SU-DHL-6 (cell line): ENCODE results near the gene PIGN.

Source experiments
- EZH2phosphoT487 ChIP-seq: fragments of 200-600 bp; sonication (generic), shearing (Covaris generic); conservative IDR thresholded peaks from 2 replicates; pipeline ENCODE4 v1.6.1; 2018; ENCODE audit warnings: mild to moderate bottlenecking, antibody characterized with exemption, low read length, moderate library complexity, mixed read lengths
- TF ChIP-seq, protein P1 (sequence below): fragments of 200-600 bp; sonication (generic); IDR thresholded peaks from one replicate; pipeline ENCODE4 v1.5.1; 2017; ENCODE audit warnings: antibody characterized with exemption, mild to moderate bottlenecking, low read length, moderate library complexity; ENCODE audit not compliant: insufficient read depth, poor library complexity, severe bottlenecking

DNA sequence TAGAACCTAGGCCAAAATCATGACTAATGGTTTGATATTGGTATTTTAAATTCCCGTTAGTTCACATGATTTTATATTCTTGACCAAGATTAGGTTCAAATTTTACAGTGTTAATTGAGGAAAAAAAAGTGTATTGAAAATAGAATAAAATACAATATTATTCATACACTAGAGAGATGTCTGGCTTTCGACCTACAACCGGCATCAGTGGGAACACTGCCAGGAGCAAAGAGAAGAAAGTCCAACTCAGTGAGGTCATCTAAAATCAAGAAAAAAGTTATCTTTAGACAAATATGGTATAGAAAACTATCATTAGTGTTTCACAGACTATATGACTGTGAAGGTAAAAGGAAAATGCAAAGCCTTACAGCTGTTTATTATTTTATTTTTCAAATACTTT is 81.5 kb downstream of the PIGN start:
- TF ChIP-seq EZH2phosphoT487 = no peak
- TF ChIP-seq, protein P1, sequence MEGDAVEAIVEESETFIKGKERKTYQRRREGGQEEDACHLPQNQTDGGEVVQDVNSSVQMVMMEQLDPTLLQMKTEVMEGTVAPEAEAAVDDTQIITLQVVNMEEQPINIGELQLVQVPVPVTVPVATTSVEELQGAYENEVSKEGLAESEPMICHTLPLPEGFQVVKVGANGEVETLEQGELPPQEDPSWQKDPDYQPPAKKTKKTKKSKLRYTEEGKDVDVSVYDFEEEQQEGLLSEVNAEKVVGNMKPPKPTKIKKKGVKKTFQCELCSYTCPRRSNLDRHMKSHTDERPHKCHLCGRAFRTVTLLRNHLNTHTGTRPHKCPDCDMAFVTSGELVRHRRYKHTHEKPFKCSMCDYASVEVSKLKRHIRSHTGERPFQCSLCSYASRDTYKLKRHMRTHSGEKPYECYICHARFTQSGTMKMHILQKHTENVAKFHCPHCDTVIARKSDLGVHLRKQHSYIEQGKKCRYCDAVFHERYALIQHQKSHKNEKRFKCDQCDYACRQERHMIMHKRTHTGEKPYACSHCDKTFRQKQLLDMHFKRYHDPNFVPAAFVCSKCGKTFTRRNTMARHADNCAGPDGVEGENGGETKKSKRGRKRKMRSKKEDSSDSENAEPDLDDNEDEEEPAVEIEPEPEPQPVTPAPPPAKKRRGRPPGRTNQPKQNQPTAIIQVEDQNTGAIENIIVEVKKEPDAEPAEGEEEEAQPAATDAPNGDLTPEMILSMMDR = no peak
